Sigmoid colon (tissue), 7 donors: ENCODE results near the gene ZNF766. TPM values are rescaled to one million over a fixed set of nuclear protein-coding genes. Genes with fewer than 3 reads are reported as not detected.

Experiments used
- DNase-seq: peaks from one replicate; pipeline ENCODE4 v3.0.0-alpha.2; 2019
- H3K27ac ChIP-seq, 4 donors: fragments of 200-600 bp; sonication (generic); one replicate each; pipeline ENCODE4 v1.5.1; 2016 to 2019; ENCODE audit warnings: mild to moderate bottlenecking in 1 of 4
- H3K27me3 ChIP-seq, 3 donors: fragments of 200-600 bp; sonication (generic); one replicate each; pipeline ENCODE4 v1.5.1; 2019; ENCODE audit warnings: mild to moderate bottlenecking in 1 of 3
- H3K36me3 ChIP-seq, 4 donors: fragments of 200-600 bp; sonication (generic); one replicate each; pipeline ENCODE4 v1.5.1; 2016 to 2019
- H3K4me1 ChIP-seq, 4 donors: fragments of 200-600 bp; sonication (generic); one replicate each; pipeline ENCODE4 v1.5.1; 2017 to 2019
- H3K4me3 ChIP-seq, 4 donors: fragments of 200-600 bp; sonication (generic); one replicate each; pipeline ENCODE4 v1.5.1; 2017 to 2019; ENCODE audit warnings: mild to moderate bottlenecking in 2 of 4, moderate library complexity in 1 of 4
- H3K9me3 ChIP-seq, 4 donors: fragments of 200-600 bp in 3 of 4; sonication (generic) in 3 of 4; one replicate each; pipeline versions ENCODE4 v1.5.1 to v1.6.1; 2013 to 2019
- CTCF ChIP-seq, 4 experiments: fragments of 450-650 bp in 3 of 4; fragments of 200-600 bp in 1 of 4; IDR thresholded peaks; one replicate each; pipeline ENCODE4 v1.5.1; 2016 to 2019; ENCODE audit warnings: antibody characterized with exemption in 4 of 4, mild to moderate bottlenecking in 3 of 4, moderate library complexity in 2 of 4
- EP300 ChIP-seq, 4 donors: sonication (generic); formaldehyde crosslinking; IDR thresholded peaks; one replicate each; pipeline ENCODE4 v1.6.1; 2017; ENCODE audit warnings: antibody characterized with exemption in 4 of 4
- POLR2A ChIP-seq, 2 donors: fragments of 450-650 bp; IDR thresholded peaks; one replicate each; pipeline ENCODE4 v1.6.1; 2016; ENCODE audit warnings: antibody characterized with exemption in 2 of 2, mild to moderate bottlenecking in 2 of 2, moderate library complexity in 2 of 2
- POLR2AphosphoS5 ChIP-seq, 4 donors: sonication (generic); formaldehyde crosslinking; IDR thresholded peaks; one replicate each; pipeline ENCODE4 v1.6.1; 2017; ENCODE audit warnings: antibody characterized with exemption in 4 of 4
- WGBS, 2 donors: extraction: QIAGEN DNeasy Blood & Tissue Kit; methylation state at CpG; one replicate each; pipeline ENCODE4 v1.1.7; 2013; 5-methylcytosine and 5-hydroxymethylcytosine counted together
- intact Hi-C: fragments of 100-400 bp; cut with DNase I; formaldehyde crosslinking; loops from one replicate; pipeline ENCODE4 v1.15.1; 2023
- polyA plus RNA-seq, 3 donors: library from polyadenylated mRNA; stranded (reverse); fragments of 200-250 nt; gene quantifications; one replicate each; pipeline ENCODE4 v1.2.3, GENCODE V29; 2013
- total RNA-seq, 4 donors: library from RNA; depleted of rRNA; stranded (reverse); fragments of >200 nt; gene quantifications; one replicate each; pipeline ENCODE4 v1.1.0, GENCODE V29; 2016
- donor health status: healthy with polysubstance abuse.
- donor health status: Bipolar disorder and iron deficiency.
- donor health status: healthy.

Gene ZNF766
- total and polyA plus RNA-seq, 7 donors: 2.8 to 11.0 (median 5.7) TPM

- Histone ChIP-seq H3K4me3 (peak overlapping the region; percentile 69 to 100 (median 94)), H3K36me3 (peaks cover 0 to 4% (median 0%) of the 10 kb centered on the region in 4 donors), H3K27me3 (no peaks in the 10 kb centered on the region), H3K4me1 (peaks cover 0 to 22% (median 19%) of the 10 kb centered on the region in 4 donors), H3K27ac (peak overlapping the region; percentile 95 to 100 (median 98)), H3K9me3 (peaks cover 0 to 3% (median 0%) of the 10 kb centered on the region in 4 donors)
- no peak for TF ChIP-seq EP300 (IDR thresholded peaks at IDR 0.05)
- TF ChIP-seq POLR2AphosphoS5 (IDR thresholded peaks at IDR 0.05): no peak
- TF ChIP-seq CTCF (IDR thresholded peaks at IDR 0.05): no peak
- no peak for TF ChIP-seq POLR2A (IDR thresholded peaks at IDR 0.05)
- 10 to 12% methylated on average over 11 of the region's 11 CpGs for WGBS, 2 donors
- DNase-seq: no peak
- intact Hi-C loops: no loop called here
Measured at GRCh38 chr19:52270266-52270885, 989 bp downstream of the ZNF766 start.

GRCh38 chr19:52273301-52273700 is 3.9 kb downstream of the ZNF766 start:
- WGBS, 2 donors: 94 to 100% methylated on average over 2 of the region's 2 CpGs
- Histone ChIP-seq H3K4me1 (peaks cover 0 to 26% (median 22%) of the 10 kb centered on the region in 4 donors), H3K27me3 (no peaks in the 10 kb centered on the region), H3K36me3 (peaks cover 0 to 4% (median 0%) of the 10 kb centered on the region in 4 donors), H3K4me3 (no peak overlapping the region), H3K9me3 (peaks cover 0 to 3% (median 0%) of the 10 kb centered on the region in 4 donors), H3K27ac (no peak overlapping the region)
- intact Hi-C loops: no loop called here
- no peak for DNase-seq
- TF ChIP-seq POLR2AphosphoS5 (IDR thresholded peaks at IDR 0.05): no peak
- TF ChIP-seq EP300 (IDR thresholded peaks at IDR 0.05): no peak

GRCh38 chr19:52274191-52274590 is 4.8 kb downstream of the ZNF766 start:
- no peak for TF ChIP-seq EP300 (IDR thresholded peaks at IDR 0.05)
- TF ChIP-seq POLR2AphosphoS5 (IDR thresholded peaks at IDR 0.05): no peak
- no peak for TF ChIP-seq POLR2A (IDR thresholded peaks at IDR 0.05)
- TF ChIP-seq CTCF (IDR thresholded peaks at IDR 0.05): no peak
- H3K27ac ChIP-seq: no peak overlapping the region
- no peaks in the 10 kb centered on the region for H3K27me3 ChIP-seq
- intact Hi-C loops: no loop called here
- peaks cover 0 to 8% (median under 1%) of the 10 kb centered on the region in 4 donors for H3K9me3 ChIP-seq
- H3K36me3 ChIP-seq: peaks cover 0 to 4% (median 0%) of the 10 kb centered on the region in 4 donors
- no peak overlapping the region for H3K4me3 ChIP-seq
- DNase-seq: no peak
- H3K4me1 ChIP-seq: peaks cover 0 to 22% (median 18%) of the 10 kb centered on the region in 4 donors
- 87 to 97% methylated on average over 5 of the region's 5 CpGs for WGBS, 2 donors

- 97 to 98% methylated on average over 5 of the region's 5 CpGs for WGBS, 2 donors
- no peaks in the 10 kb centered on the region for H3K27me3 ChIP-seq
- no peak for DNase-seq
- intact Hi-C loops: no loop called here
- H3K4me1 ChIP-seq: peaks cover 0 to 15% (median 10%) of the 10 kb centered on the region in 4 donors
- H3K27ac ChIP-seq: no peak overlapping the region
- peaks cover 0 to 8% (median under 1%) of the 10 kb centered on the region in 4 donors for H3K9me3 ChIP-seq
- no peak for TF ChIP-seq CTCF (IDR thresholded peaks at IDR 0.05)
- TF ChIP-seq EP300 (IDR thresholded peaks at IDR 0.05): no peak
- no peak for TF ChIP-seq POLR2AphosphoS5 (IDR thresholded peaks at IDR 0.05)
- no peak for TF ChIP-seq POLR2A (IDR thresholded peaks at IDR 0.05)
- H3K36me3 ChIP-seq: peaks cover 0 to 4% (median 0%) of the 10 kb centered on the region in 4 donors
- no peak overlapping the region for H3K4me3 ChIP-seq
Measured at GRCh38 chr19:52275988-52276387, 6.6 kb downstream of the ZNF766 start.

GRCh38 chr19:52277471-52277870 is 8.1 kb downstream of the ZNF766 start:
- H3K36me3 ChIP-seq: peaks cover 0 to 10% (median 0%) of the 10 kb centered on the region in 4 donors
- intact Hi-C loops: no loop called here
- TF ChIP-seq EP300 (IDR thresholded peaks at IDR 0.05) (no peak), POLR2AphosphoS5 (IDR thresholded peaks at IDR 0.05) (no peak), POLR2A (IDR thresholded peaks at IDR 0.05) (no peak), CTCF (IDR thresholded peaks at IDR 0.05) (no peak)
- no peak overlapping the region for H3K4me3 ChIP-seq
- peaks cover 0 to 8% (median under 1%) of the 10 kb centered on the region in 4 donors for H3K9me3 ChIP-seq
- H3K27ac ChIP-seq: no peak overlapping the region
- peaks cover 0 to 9% (median 4%) of the 10 kb centered on the region in 4 donors for H3K4me1 ChIP-seq
- H3K27me3 ChIP-seq: no peaks in the 10 kb centered on the region
- 94 to 95% methylated on average over 6 of the region's 6 CpGs for WGBS, 2 donors
- no peak for DNase-seq
